A673 (cell line): ENCODE data around the gene XPO6. TPM values are rescaled to one million over a fixed set of nuclear protein-coding genes. Genes with fewer than 3 reads are reported as not detected.

Experiments
- BruUV-seq: library from RNA; stranded (reverse); fragments of 400-500 nt; replicated peaks from 2 replicates; lab custom pipeline; 2021; lab: Mats Ljungman, UMichigan
- CTCF ChIA-PET: fragments of 300-600 bp; sonication (Branson Sonifier 250); formaldehyde crosslinking; loops from one replicate; lab custom pipeline; 2022; ENCODE audit warnings: antibody characterized with exemption; lab: Charles Lee
- POLR2A ChIA-PET: fragments of 300-600 bp; sonication (Branson Sonifier 250); formaldehyde crosslinking; loops from one replicate; lab custom pipeline; 2022; ENCODE audit warnings: antibody characterized with exemption; ENCODE audit not compliant: low non-redundant PET; lab: Charles Lee
- DNase-seq: peaks from one replicate; pipeline ENCODE4 v3.0.0-alpha.2; 2015; ENCODE audit warnings: low spot score
- H3K27ac ChIP-seq: fragments of 200-600 bp; sonication (generic); 2 replicates; pipeline ENCODE4 v1.5.1; 2016; ENCODE audit warnings: mixed run types, low read depth, mild to moderate bottlenecking, mixed read lengths, antibody characterized with exemption, low read length; ENCODE audit not compliant: poor library complexity, severe bottlenecking
- H3K27me3 ChIP-seq: fragments of 200-600 bp; sonication (generic); replicated peaks from 2 replicates; pipeline ENCODE4 v1.6.1; 2017; ENCODE audit warnings: mixed run types, low read depth, mild to moderate bottlenecking, mixed read lengths, antibody characterized with exemption, low read length; ENCODE audit not compliant: insufficient read depth, poor library complexity
- H3K36me3 ChIP-seq: fragments of 200-600 bp; sonication (generic); 2 replicates; pipeline ENCODE4 v1.6.1; 2016; ENCODE audit warnings: mixed run types, mild to moderate bottlenecking, mixed read lengths, antibody characterized with exemption, low read length; ENCODE audit not compliant: insufficient read depth, poor library complexity, severe bottlenecking
- H3K4me1 ChIP-seq: fragments of 200-600 bp; sonication (generic); 2 replicates; pipeline ENCODE4 v1.6.1; 2017; ENCODE audit warnings: mixed run types, mild to moderate bottlenecking, mixed read lengths, antibody characterized with exemption, low read length; ENCODE audit not compliant: insufficient read depth, poor library complexity, severe bottlenecking
- H3K4me3 ChIP-seq: fragments of 200-600 bp; sonication (generic); 2 replicates; pipeline ENCODE4 v1.5.1; 2016; ENCODE audit warnings: low read depth, mixed run types, mild to moderate bottlenecking, mixed read lengths, low read length; ENCODE audit not compliant: poor library complexity, severe bottlenecking
- H3K9me3 ChIP-seq: fragments of 200-600 bp; sonication (generic); 2 replicates; pipeline ENCODE4 v1.6.1; 2016; ENCODE audit warnings: mixed run types, low read depth, mild to moderate bottlenecking, mixed read lengths, antibody characterized with exemption, low read length; ENCODE audit not compliant: poor library complexity, severe bottlenecking
- EZH2 ChIP-seq: fragments of 200-600 bp; sonication (generic); IDR thresholded peaks from 2 replicates; pipeline ENCODE4 v1.6.1; 2017; ENCODE audit warnings: borderline replicate concordance, low read depth, mild to moderate bottlenecking, mixed read lengths, antibody characterized with exemption, low read length; ENCODE audit not compliant: poor library complexity, severe bottlenecking
- intact Hi-C: fragments of 100-400 bp; cut with micrococcal nuclease; formaldehyde crosslinking; loops from one replicate; pipeline ENCODE4 v1.10.0; 2022; ENCODE audit not compliant: unreplicated experiment
- total RNA-seq: library from RNA; stranded (reverse); gene quantifications from 2 replicates; pipeline ENCODE4 v1.2.3, GENCODE V29; 2021
- TF ChIP-seq, protein P1 (sequence below): fragments of 300-800, 200-600 bp; sonication (generic); conservative IDR thresholded peaks from 2 replicates; pipeline ENCODE4 v1.5.1; 2017; ENCODE audit warnings: low read depth, mild to moderate bottlenecking, antibody characterized with exemption, low read length, moderate library complexity, mixed read lengths

The XPO6 gene
- total RNA-seq, 1 experiment from 2014 or later = 155 TPM

GRCh38 chr16:28063591-28064061 is 148.1 kb downstream of the XPO6 start, which contains the start of gene GSG1L:
Gene GSG1L, minus strand, starts transcription at chr16:28063714. Its CDS starts 290 bp downstream, at chr16:28063424.
- Histone ChIP-seq H3K36me3 (no peaks in the 10 kb centered on the region), H3K27me3 (peaks cover 60% of the 10 kb centered on the region), H3K4me1 (no peaks in the 10 kb centered on the region), H3K9me3 (no peaks in the 10 kb centered on the region), H3K4me3 (peak within 1 kb of the TSS; percentile 33), H3K27ac (no peak within 1 kb of the TSS)
- intact Hi-C loops = no loop called here
- BruUV-seq = no TSS peak
- CTCF ChIA-PET = interaction anchor here (0.5 to 1.0 kb wide), 2 partner anchors 91 to 748 kb away, joined by 3 to 4 read pairs; no protein-coding TSS in a partner anchor
- POLR2A ChIA-PET = no interaction called here
- DNase-seq = peak; percentile 26
- TF ChIP-seq, protein P1, sequence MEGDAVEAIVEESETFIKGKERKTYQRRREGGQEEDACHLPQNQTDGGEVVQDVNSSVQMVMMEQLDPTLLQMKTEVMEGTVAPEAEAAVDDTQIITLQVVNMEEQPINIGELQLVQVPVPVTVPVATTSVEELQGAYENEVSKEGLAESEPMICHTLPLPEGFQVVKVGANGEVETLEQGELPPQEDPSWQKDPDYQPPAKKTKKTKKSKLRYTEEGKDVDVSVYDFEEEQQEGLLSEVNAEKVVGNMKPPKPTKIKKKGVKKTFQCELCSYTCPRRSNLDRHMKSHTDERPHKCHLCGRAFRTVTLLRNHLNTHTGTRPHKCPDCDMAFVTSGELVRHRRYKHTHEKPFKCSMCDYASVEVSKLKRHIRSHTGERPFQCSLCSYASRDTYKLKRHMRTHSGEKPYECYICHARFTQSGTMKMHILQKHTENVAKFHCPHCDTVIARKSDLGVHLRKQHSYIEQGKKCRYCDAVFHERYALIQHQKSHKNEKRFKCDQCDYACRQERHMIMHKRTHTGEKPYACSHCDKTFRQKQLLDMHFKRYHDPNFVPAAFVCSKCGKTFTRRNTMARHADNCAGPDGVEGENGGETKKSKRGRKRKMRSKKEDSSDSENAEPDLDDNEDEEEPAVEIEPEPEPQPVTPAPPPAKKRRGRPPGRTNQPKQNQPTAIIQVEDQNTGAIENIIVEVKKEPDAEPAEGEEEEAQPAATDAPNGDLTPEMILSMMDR = peak; percentile 29; the same call in 1 of the 2 replicates
- no peak for TF ChIP-seq EZH2

DNA sequence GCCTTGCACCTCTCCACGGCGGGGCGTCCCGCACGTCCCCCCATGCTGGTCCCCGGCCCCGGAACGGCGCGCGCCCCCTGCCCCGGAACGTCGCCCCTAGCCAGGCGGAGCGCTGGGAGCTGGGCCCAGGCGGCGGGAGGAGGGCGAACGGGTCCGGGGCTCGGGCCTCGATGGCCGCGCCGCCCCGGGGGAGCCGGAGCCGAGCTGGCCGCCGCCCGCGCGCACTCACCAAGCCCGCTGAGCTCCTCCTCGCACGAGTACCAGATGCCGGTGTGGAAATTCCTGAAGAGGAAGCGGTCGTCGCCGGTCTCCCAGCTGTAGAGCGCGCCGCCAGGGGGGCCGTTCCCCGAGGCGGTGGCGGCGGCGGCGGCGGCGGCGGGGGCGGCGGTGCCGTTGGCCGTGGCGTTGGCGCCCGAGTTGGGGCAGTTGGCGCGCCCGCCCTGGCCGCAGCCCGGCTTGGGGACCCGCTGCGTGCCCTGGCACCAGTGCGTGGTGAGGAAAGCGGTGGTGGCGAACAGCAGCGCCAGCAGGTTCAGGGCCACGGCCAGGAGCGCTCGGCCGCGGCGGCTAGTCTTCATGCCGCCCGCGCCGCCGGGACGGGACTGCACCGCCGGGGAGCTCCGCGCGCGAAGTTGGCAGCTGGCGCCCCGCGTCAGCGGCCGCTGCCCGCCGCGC is 148.8 kb downstream of the XPO6 start:
- TF ChIP-seq EZH2 = no peak
- TF ChIP-seq, protein P1 = no peak
- Histone ChIP-seq H3K4me1 (no peaks in the 10 kb centered on the region), H3K36me3 (no peaks in the 10 kb centered on the region), H3K9me3 (no peaks in the 10 kb centered on the region), H3K4me3 (peak overlapping the region; percentile 33), H3K27me3 (peaks cover 62% of the 10 kb centered on the region), H3K27ac (no peak overlapping the region)
- ChIA-PET POLR2A (no interaction called here), CTCF (interaction anchor here (0.5 to 0.6 kb wide), 2 partner anchors 423 to 749 kb away, joined by 3 to 4 read pairs; no protein-coding TSS in a partner anchor)
- peak; percentile 26 for DNase-seq
- no TSS peak for BruUV-seq
- intact Hi-C loops = no loop called here

DNA sequence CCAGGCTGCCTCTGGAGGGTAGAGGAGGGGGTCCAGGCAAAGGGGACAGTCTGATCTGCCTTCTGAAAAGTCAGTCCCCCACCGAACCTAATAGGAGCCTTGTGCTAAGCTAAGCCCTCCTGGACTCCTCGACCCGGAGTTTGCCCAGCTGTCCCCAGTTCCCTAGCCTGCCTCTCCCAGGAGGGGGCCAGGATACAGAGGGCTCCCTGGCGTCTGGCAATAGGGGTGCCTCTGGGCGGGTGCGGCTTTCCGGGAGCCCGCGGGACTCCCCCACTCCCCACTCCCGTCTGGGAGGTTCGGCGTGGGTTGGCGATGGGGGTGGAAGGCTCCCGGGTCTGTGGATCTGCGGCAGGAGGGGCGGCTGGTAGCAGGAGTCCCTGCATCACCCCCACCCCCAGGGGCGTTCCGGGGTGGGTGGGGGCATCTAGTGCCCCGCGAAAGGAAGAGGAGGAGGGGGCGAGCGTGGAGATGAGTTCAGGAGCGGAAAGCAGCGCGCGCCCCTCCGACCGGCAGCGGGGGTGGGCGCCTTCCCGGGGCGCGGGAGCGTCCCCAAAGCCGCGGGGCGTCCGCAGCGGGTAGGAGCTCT is 149.4 kb downstream of the XPO6 start:
- Histone ChIP-seq H3K27ac (no peak overlapping the region), H3K36me3 (no peaks in the 10 kb centered on the region), H3K27me3 (peaks cover 62% of the 10 kb centered on the region), H3K9me3 (no peaks in the 10 kb centered on the region), H3K4me3 (peak overlapping the region; percentile 33), H3K4me1 (no peaks in the 10 kb centered on the region)
- CTCF ChIA-PET = interaction anchor here (0.5 to 0.9 kb wide), 3 partner anchors 8 to 423 kb away, joined by 3 to 23 read pairs (median 4); no protein-coding TSS in a partner anchor
- no peak for DNase-seq
- intact Hi-C loops = no loop called here
- POLR2A ChIA-PET = no interaction called here
- no peak for TF ChIP-seq EZH2
- TF ChIP-seq, protein P1 = no peak
- BruUV-seq = no TSS peak
